H1 (cell line): ENCODE data around the gene NYAP2. TPM values are rescaled to one million over a fixed set of nuclear protein-coding genes. Genes with fewer than 3 reads are reported as not detected.

Experiments
- CTCF ChIA-PET: fragments of 300-600 bp; sonication (Branson Sonifier 250); formaldehyde crosslinking; loops from one replicate; lab custom pipeline; 2021; ENCODE audit not compliant: partially characterized antibody; lab: Charles Lee
- POLR2A ChIA-PET: fragments of 300-600 bp; sonication (Branson Sonifier 250); formaldehyde crosslinking; loops from one replicate; lab custom pipeline; 2021; ENCODE audit warnings: inconsistent platforms; ENCODE audit not compliant: partially characterized antibody; lab: Charles Lee
- DNase-seq, 2 experiments: peaks; one replicate each; pipeline versions ENCODE4 v3.0.0 to v3.0.0-alpha.2; 2010 to 2022; ENCODE audit warnings: low spot score in 2 of 2, low read depth in 1 of 2, mixed read lengths in 1 of 2
- FAIRE-seq: peaks from 2 replicates; lab custom pipeline; 2011; peaks lifted over from hg19 to GRCh38; lab: Jason Lieb, UNC
- H2AFZ ChIP-seq: 2 replicates; pipeline ENCODE4 v1.8.1; 2012; ENCODE audit warnings: low read length, inconsistent platforms
- H2AK5ac ChIP-seq: 2 replicates; pipeline ENCODE4 v1.6.1; 2013; ENCODE audit warnings: low read depth, low read length
- H2BK120ac ChIP-seq: replicated peaks from 2 replicates; pipeline ENCODE3; 2013; ENCODE audit warnings: low read depth, low read length, inconsistent platforms
- H2BK12ac ChIP-seq: 2 replicates; pipeline ENCODE4 v1.6.1; 2013; ENCODE audit warnings: low read depth, low read length
- H2BK15ac ChIP-seq: 2 replicates; pipeline ENCODE4 v1.6.1; 2013; ENCODE audit warnings: low read length
- H2BK20ac ChIP-seq: 2 replicates; pipeline ENCODE4 v1.6.1; 2013; ENCODE audit warnings: low read length
- H2BK5ac ChIP-seq: 2 replicates; pipeline ENCODE4 v1.6.1; 2013; ENCODE audit warnings: low read depth, low read length
- H3K14ac ChIP-seq: 2 replicates; pipeline ENCODE4 v1.6.1; 2013; ENCODE audit warnings: inconsistent platforms; ENCODE audit not compliant: insufficient read length
- H3K18ac ChIP-seq: 2 replicates; pipeline ENCODE4 v1.6.1; 2013; ENCODE audit warnings: low read length; ENCODE audit errors: extremely low read depth
- H3K23ac ChIP-seq: 2 replicates; pipeline ENCODE4 v1.6.1; 2013; ENCODE audit warnings: inconsistent platforms; ENCODE audit not compliant: insufficient read length
- H3K23me2 ChIP-seq: 2 replicates; pipeline ENCODE4 v1.6.1; 2013; ENCODE audit warnings: low read depth, low read length
- H3K27ac ChIP-seq: 2 replicates; pipeline ENCODE4 v1.6.1; 2011; ENCODE audit warnings: low read depth, low read length, inconsistent platforms
- H3K27me3 ChIP-seq, 4 experiments: replicated peaks in 1 of 4; 1 replicate in 1 of 4; 2 replicates in 3 of 4; pipeline versions ENCODE4 v1.6.1 to v1.8.1; 2011 to 2013; ENCODE audit warnings: low read length in 3 of 4, mild to moderate bottlenecking in 3 of 4, inconsistent platforms in 2 of 4, mixed read lengths in 2 of 4, moderate library complexity in 1 of 4; ENCODE audit not compliant: control insufficient read depth in 3 of 4, insufficient read depth in 3 of 4; ENCODE audit errors: extremely low read depth in 1 of 4
- H3K36me3 ChIP-seq, 4 experiments: 2 replicates each; pipeline versions ENCODE4 v1.6.1 to v1.8.1; 2011 to 2013; ENCODE audit warnings: mild to moderate bottlenecking in 4 of 4, low read length in 3 of 4, moderate library complexity in 2 of 4, control low read depth in 1 of 4, inconsistent platforms in 1 of 4; ENCODE audit not compliant: insufficient read depth in 4 of 4, control insufficient read depth in 2 of 4
- H3K4ac ChIP-seq: replicated peaks from 2 replicates; pipeline ENCODE3; 2013; ENCODE audit warnings: low read length, low read depth, mixed read lengths, inconsistent platforms; ENCODE audit not compliant: insufficient read length
- H3K4me1 ChIP-seq, 4 experiments: replicated peaks in 1 of 4; 1 replicate in 1 of 4; 2 replicates in 3 of 4; pipeline versions ENCODE4 v1.6.1 to v1.8.1; 2011 to 2013; ENCODE audit warnings: low read length in 3 of 4, inconsistent platforms in 2 of 4, mixed read lengths in 1 of 4; ENCODE audit not compliant: insufficient read depth in 4 of 4, control insufficient read depth in 3 of 4
- H3K4me2 ChIP-seq, 2 experiments: 2 replicates each; pipeline versions ENCODE4 v1.6.1 to v1.8.1; 2011 to 2013; ENCODE audit warnings: low read depth in 2 of 2, low read length in 2 of 2, control low read depth in 1 of 2, inconsistent platforms in 1 of 2, mild to moderate bottlenecking in 1 of 2; ENCODE audit not compliant: insufficient read depth in 1 of 2
- H3K4me3 ChIP-seq, 4 experiments: fragments of 200-600, 300-600 bp in 1 of 4; sonication (generic), shearing (Covaris generic), sonication (Bioruptor Twin) in 1 of 4; 2 replicates each; pipeline versions ENCODE4 v1.5.1 to v1.8.1; 2011 to 2016; ENCODE audit warnings: low read length in 4 of 4, low read depth in 3 of 4, control low read depth in 2 of 4, inconsistent platforms in 2 of 4, mild to moderate bottlenecking in 2 of 4, mixed read lengths in 1 of 4, moderate library complexity in 1 of 4; ENCODE audit not compliant: insufficient read depth in 2 of 4; ENCODE audit errors: extremely low read depth in 1 of 4
- H3K56ac ChIP-seq: replicated peaks from 2 replicates; pipeline ENCODE3; 2013; ENCODE audit warnings: low read depth, mild to moderate bottlenecking, mixed read lengths, low read length, inconsistent platforms; ENCODE audit not compliant: insufficient read length
- H3K79me1 ChIP-seq: 2 replicates; pipeline ENCODE4 v1.6.1; 2013; ENCODE audit warnings: low read depth, low read length, control low read depth
- H3K79me2 ChIP-seq, 2 experiments: 2 replicates each; pipeline versions ENCODE4 v1.6.1 to v1.8.1; 2012 to 2013; ENCODE audit warnings: low read length in 2 of 2, mild to moderate bottlenecking in 2 of 2, inconsistent platforms in 1 of 2; ENCODE audit not compliant: insufficient read depth in 2 of 2, control insufficient read depth in 1 of 2
- H3K9ac ChIP-seq, 4 experiments: replicated peaks in 1 of 4; 1 replicate in 1 of 4; 2 replicates in 3 of 4; pipeline versions ENCODE4 v1.6.1 to v1.8.1; 2011 to 2013; ENCODE audit warnings: low read depth in 3 of 4, low read length in 3 of 4, control low read depth in 2 of 4, mild to moderate bottlenecking in 2 of 4, moderate library complexity in 2 of 4, inconsistent platforms in 1 of 4; ENCODE audit errors: extremely low read depth in 1 of 4
- H3K9me3 ChIP-seq, 2 experiments: 2 replicates each; pipeline versions ENCODE4 v1.6.1 to v1.8.1; 2012 to 2013; ENCODE audit warnings: mild to moderate bottlenecking in 2 of 2, moderate library complexity in 2 of 2, control low read depth in 1 of 2, inconsistent platforms in 1 of 2, low read depth in 1 of 2, low read length in 1 of 2, mixed read lengths in 1 of 2; ENCODE audit not compliant: insufficient read depth in 2 of 2
- H4K20me1 ChIP-seq, 2 experiments: replicated peaks in 1 of 2; 2 replicates each; pipeline versions ENCODE3 to v1.8.1; 2011 to 2013; ENCODE audit warnings: inconsistent platforms in 2 of 2, low read length in 2 of 2, mild to moderate bottlenecking in 1 of 2; ENCODE audit not compliant: insufficient read depth in 2 of 2, control insufficient read depth in 1 of 2
- H4K5ac ChIP-seq: 2 replicates; pipeline ENCODE4 v1.6.1; 2013; ENCODE audit warnings: low read length, low read depth, mixed read lengths, inconsistent platforms; ENCODE audit not compliant: insufficient read length
- H4K8ac ChIP-seq: 2 replicates; pipeline ENCODE4 v1.8.0; 2013; ENCODE audit warnings: mild to moderate bottlenecking, moderate library complexity, low read length, inconsistent platforms; ENCODE audit not compliant: insufficient read depth; ENCODE audit errors: extremely low read depth
- H4K91ac ChIP-seq: replicated peaks from 2 replicates; pipeline ENCODE3; 2013; ENCODE audit warnings: low read length, mixed read lengths, inconsistent platforms; ENCODE audit not compliant: insufficient read length
- NRF1 ChIP-seq: IDR thresholded peaks from 2 replicates; pipeline ENCODE4 v1.6.1; 2011; ENCODE audit warnings: mild to moderate bottlenecking, low read depth, low read length, improper control_type of control experiment
- SAP30 ChIP-seq: fragments of 300-600 bp; sonication (generic); IDR thresholded peaks from 2 replicates; pipeline ENCODE4 v1.7.1; 2012; ENCODE audit warnings: low read length, moderate library complexity, mild to moderate bottlenecking, inconsistent platforms; ENCODE audit not compliant: insufficient read depth, insufficient replicate concordance
- WGBS, 2 experiments: shearing (Covaris generic) in 1 of 2; methylation state at CpG; one replicate each; pipeline versions ENCODE4 v1.1.6 to v1.1.7; 2013 to 2015; ENCODE audit warnings: low lambda C conversion rate in 2 of 2, mixed read lengths in 2 of 2, inconsistent platforms in 1 of 2, low coverage in 1 of 2, missing lambda C conversion rate in 1 of 2; ENCODE audit not compliant: insufficient replicate concordance in 2 of 2, insufficient coverage in 1 of 2, insufficient read length in 1 of 2; ENCODE audit errors: extremely low coverage in 1 of 2, missing lambda C conversion rate in 1 of 2; 5-methylcytosine and 5-hydroxymethylcytosine counted together
- polyA plus RNA-seq, 7 experiments: library from polyadenylated mRNA; depleted of rRNA in 3 of 7; stranded (reverse) in 5 of 7; unstranded in 2 of 7; fragments of >200 nt in 5 of 7; fragments of 200-250 nt in 2 of 7; gene quantifications; 1 replicate in 5 of 7; 2 replicates in 1 of 7; 4 replicates in 1 of 7; pipeline versions ENCODE4 v1.2.1 to v1.2.3, GENCODE V29; 2011 to 2013; ENCODE audit warnings: missing spikeins in 2 of 7, mixed read lengths in 2 of 7
- total RNA-seq: library from RNA; stranded (reverse); fragmentation: NEBNext Ultra II Directional; extraction: Animal tissue kit (Norgen Biotek cat#: 25700); gene quantifications from 2 replicates; pipeline ENCODE4 v1.2.1, GENCODE V29; 2021

The NYAP2 gene
- total and polyA plus RNA-seq, 2 of the 8 experiments (the other 6 are each of a cell fraction or from before 2014, with no cell fraction given) = not detected

DNA sequence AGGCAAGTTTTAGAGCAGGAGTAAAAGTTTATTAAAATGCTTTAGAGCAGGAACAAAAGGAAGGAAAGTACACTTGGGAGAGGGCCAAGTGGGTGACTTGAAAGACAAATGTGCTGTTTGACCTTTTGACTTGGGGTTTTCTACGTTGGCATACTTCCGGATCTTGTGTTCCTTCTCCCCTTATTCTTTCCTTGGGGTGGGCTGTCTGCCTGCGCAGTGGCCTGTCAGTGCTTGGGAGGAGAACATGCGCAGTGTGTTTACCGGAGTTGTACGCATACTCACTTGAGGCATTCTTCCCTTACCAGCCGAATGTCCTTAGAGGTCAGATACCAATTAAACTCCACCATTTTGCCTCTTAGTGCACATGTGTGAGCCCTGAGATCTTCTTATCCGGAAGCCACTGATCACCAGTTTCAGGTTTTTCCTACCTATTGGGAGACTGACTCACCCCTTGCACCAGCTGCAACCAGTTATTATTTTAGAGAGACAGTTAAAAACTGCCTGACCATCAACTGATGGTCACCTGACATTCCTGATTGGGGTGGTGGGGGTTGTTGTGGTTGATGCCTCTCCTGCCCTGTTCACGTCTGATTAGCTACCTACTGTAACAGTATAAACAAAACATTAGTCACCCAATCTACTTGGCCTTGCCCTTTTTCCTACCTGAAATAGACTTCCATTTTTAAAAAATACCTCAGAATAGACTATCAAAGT lies 67.5 kb downstream of the NYAP2 start:
- H3K14ac ChIP-seq = no peak overlapping the region
- H3K27ac ChIP-seq = no peak overlapping the region
- H2BK5ac ChIP-seq = peak overlapping the region; percentile 60; the same call in 1 of the 2 replicates
- no peak overlapping the region for H3K56ac ChIP-seq
- H2AK5ac ChIP-seq = no peak overlapping the region
- no peak overlapping the region for H4K5ac ChIP-seq
- peak overlapping the region; percentile 49 for H2BK120ac ChIP-seq
- no peaks in the 10 kb centered on the region for H3K23me2 ChIP-seq
- H4K20me1 ChIP-seq = no peaks in the 10 kb centered on the region
- DNase-seq (no peak), FAIRE-seq (no peak)
- H2BK20ac ChIP-seq = peak overlapping the region; percentile 87; the same call in 1 of the 2 replicates
- H3K27me3 ChIP-seq = no peaks in the 10 kb centered on the region; a peak in 2 of 7 replicates
- no peak overlapping the region for H3K23ac ChIP-seq
- ChIA-PET CTCF (interaction anchor here (0.6 kb wide), 1 partner anchor 1052 kb away, joined by 3 read pairs; no protein-coding TSS in a partner anchor), POLR2A (interaction anchor here (0.6 kb wide), 1 partner anchor 596 kb away, joined by 3 read pairs; no protein-coding TSS in a partner anchor)
- H3K9me3 ChIP-seq = no peaks in the 10 kb centered on the region
- WGBS, 2 experiments = 95% methylated on average over 9 of the region's 9 CpGs; no CpG with 5 or more reads in 1 of the 2 experiments
- peaks cover 0 to 14% (median 10%) of the 10 kb centered on the region in 4 experiments; a peak in 6 of 7 replicates for H3K4me1 ChIP-seq
- no peak overlapping the region for H3K4me3 ChIP-seq
- no peaks in the 10 kb centered on the region for H3K79me1 ChIP-seq
- no peaks in the 10 kb centered on the region for H3K36me3 ChIP-seq
- H2AFZ ChIP-seq = 0 out of 2 replicates have a peak overlapping the region, but pooled peaks have one; percentile 27
- no peak overlapping the region for H3K9ac ChIP-seq
- H2BK15ac ChIP-seq = no peak overlapping the region
- H3K4ac ChIP-seq = no peak overlapping the region
- H2BK12ac ChIP-seq = peak overlapping the region; percentile 94
- H3K18ac ChIP-seq = no peak overlapping the region; the same call in 1 of the 2 replicates
- H3K4me2 ChIP-seq = peak overlapping the region in 1 of 2 experiments; percentile 12; a peak in 1 of 4 replicates
- no peak overlapping the region for H4K91ac ChIP-seq
- TF ChIP-seq NRF1 = no peak
- TF ChIP-seq SAP30 = no peak
- H3K79me2 ChIP-seq = no peaks in the 10 kb centered on the region
- H4K8ac ChIP-seq = no peak overlapping the region
